ENCODE results near the gene PLBD1. TPM values are rescaled to one million over a fixed set of nuclear protein-coding genes. Genes with fewer than 3 reads are reported as not detected.

Gene PLBD1
- total RNA-seq, 4 donors from 2014 or later, result 26.5 to 64.1 (median 40.1) TPM

DNA sequence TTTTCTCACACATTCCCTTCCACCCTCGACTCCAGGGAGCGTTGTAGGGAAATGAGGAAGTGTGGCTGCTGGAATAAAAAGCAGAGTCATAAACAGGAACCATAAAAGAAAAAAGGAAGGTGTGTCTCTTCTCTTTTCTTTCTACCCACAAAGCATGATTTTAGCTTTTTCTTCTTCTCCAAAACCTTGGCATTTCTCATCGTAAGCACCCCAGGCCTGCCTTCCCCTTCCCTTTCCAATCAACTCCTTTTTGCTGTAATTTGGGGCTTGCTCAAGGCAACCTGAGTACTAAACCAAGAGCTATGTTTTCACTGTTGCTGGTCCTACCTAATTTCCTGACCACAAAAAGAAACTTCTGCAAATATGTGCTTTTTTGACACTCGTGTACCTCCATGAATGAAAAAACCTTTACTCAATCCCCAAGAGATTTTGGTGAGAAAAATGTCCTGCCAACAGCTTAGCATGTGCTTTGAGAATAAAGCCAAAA is 9.2 kb downstream of the PLBD1 start:
- TF ChIP-seq, protein P1, sequence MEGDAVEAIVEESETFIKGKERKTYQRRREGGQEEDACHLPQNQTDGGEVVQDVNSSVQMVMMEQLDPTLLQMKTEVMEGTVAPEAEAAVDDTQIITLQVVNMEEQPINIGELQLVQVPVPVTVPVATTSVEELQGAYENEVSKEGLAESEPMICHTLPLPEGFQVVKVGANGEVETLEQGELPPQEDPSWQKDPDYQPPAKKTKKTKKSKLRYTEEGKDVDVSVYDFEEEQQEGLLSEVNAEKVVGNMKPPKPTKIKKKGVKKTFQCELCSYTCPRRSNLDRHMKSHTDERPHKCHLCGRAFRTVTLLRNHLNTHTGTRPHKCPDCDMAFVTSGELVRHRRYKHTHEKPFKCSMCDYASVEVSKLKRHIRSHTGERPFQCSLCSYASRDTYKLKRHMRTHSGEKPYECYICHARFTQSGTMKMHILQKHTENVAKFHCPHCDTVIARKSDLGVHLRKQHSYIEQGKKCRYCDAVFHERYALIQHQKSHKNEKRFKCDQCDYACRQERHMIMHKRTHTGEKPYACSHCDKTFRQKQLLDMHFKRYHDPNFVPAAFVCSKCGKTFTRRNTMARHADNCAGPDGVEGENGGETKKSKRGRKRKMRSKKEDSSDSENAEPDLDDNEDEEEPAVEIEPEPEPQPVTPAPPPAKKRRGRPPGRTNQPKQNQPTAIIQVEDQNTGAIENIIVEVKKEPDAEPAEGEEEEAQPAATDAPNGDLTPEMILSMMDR (IDR thresholded peaks at IDR 0.05), result no peak
- no peak for TF ChIP-seq POLR2A (IDR thresholded peaks at IDR 0.05)
- no peak for DNase-seq (ENCODE audit: low spot score in 2 of 2)
- WGBS, 2 donors, result 56 to 67% methylated on average over 4 of the region's 4 CpGs
- H3K4me3 ChIP-seq (ENCODE audit: low read depth, poor library complexity, severe bottlenecking), result no peak overlapping the region
- intact Hi-C loops (cut with DNase I; ENCODE audit: low total_unique reads), result no loop called here

DNA sequence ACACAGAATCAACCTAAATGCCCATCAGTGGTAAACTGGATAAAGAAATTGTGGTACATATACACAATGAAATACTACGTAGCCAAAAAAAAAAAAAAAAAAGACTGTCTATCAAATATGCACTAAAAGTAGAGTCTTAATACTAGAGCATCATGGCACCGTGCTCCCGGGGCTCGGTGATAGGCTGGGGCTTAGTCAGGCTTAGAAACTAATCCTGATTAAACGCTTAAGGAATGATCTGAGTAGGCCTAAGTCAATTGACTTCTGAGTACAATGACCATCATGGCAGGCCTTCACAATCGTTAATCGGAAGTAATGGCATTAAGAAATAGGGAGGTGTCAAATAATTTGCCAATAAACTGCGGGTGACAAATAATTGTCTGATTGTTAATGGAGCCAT is 9.7 kb downstream of the PLBD1 start:
- DNase-seq (ENCODE audit: low spot score in 2 of 2), result no peak
- H3K4me3 ChIP-seq (ENCODE audit: low read depth, poor library complexity, severe bottlenecking), result no peak overlapping the region
- intact Hi-C loops (cut with DNase I; ENCODE audit: low total_unique reads), result no loop called here
- TF ChIP-seq, protein P1 (IDR thresholded peaks at IDR 0.05), result no peak
- TF ChIP-seq POLR2A (IDR thresholded peaks at IDR 0.05), result no peak
- WGBS, 2 donors, result 79 to 80% methylated on average over 8 of the region's 8 CpGs

DNA sequence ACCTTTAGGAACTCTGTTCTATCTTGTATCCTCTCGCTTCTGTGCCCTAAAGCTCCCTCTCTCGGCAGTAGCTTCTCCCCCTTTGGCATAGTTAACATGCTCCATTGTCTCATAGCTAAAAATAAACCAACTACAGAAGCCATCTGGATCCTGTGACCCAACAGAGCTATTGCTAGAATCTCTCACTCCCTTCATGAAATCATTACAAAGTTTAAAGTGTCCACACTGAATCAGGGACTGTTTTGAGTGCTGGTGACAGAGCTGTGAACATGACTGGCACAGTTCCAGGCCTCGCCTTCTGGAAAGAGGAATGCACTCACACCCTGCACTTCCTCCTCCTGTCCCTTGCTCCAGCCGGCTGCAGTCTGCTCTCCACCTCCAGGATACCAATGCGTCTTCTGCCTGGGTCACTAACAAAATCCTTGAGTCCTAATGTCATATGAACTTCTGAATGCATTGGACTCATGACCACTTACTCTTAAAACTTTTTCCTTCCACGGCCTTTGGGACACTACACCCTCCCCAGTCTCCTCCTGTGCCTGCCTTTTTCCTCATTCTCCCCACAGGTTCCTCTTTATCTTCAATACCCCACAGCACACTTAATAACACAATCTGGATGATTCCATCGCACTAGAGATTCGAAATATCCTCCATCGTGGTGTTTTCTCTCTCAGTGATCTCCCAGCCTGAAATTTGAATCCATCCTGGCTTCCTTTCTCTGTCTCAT is 13.2 kb downstream of the PLBD1 start:
- DNase-seq (ENCODE audit: low spot score in 2 of 2), result peak; percentile 83 to 95
- no peak overlapping the region for H3K4me3 ChIP-seq (ENCODE audit: low read depth, poor library complexity, severe bottlenecking)
- no peak for TF ChIP-seq POLR2A (IDR thresholded peaks at IDR 0.05)
- TF ChIP-seq, protein P1 (IDR thresholded peaks at IDR 0.05), result no peak
- WGBS, 2 donors, result 9 to 15% methylated on average over 9 of the region's 9 CpGs
- intact Hi-C loops (cut with DNase I; ENCODE audit: low total_unique reads), result no loop called here

DNA sequence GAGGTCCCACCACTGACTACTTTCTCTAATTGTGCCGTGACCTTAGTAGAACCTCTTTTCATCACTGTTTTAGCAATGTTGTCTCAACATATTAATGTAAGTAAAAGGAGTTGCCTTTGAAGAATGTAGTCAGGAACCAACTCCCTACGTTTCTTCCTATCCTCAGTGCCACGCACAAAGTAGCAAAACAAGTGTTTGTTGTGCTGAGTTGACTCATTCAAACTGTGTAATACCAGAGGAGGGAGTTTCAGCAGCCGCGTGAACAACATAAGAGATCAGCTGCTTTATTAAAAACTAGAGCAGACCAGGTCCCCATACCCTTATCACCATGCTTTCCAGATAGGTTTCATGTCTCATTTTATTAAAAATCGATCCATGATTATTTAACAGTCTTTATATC is 19.1 kb downstream of the PLBD1 start:
- intact Hi-C loops (cut with DNase I; ENCODE audit: low total_unique reads), result no loop called here
- H3K4me3 ChIP-seq (ENCODE audit: low read depth, poor library complexity, severe bottlenecking), result no peak overlapping the region
- no peak for DNase-seq (ENCODE audit: low spot score in 2 of 2)
- TF ChIP-seq, protein P1 (IDR thresholded peaks at IDR 0.05), result no peak
- TF ChIP-seq POLR2A (IDR thresholded peaks at IDR 0.05), result no peak
- WGBS, 2 donors, result 82 to 86% methylated on average over 6 of the region's 6 CpGs

DNA sequence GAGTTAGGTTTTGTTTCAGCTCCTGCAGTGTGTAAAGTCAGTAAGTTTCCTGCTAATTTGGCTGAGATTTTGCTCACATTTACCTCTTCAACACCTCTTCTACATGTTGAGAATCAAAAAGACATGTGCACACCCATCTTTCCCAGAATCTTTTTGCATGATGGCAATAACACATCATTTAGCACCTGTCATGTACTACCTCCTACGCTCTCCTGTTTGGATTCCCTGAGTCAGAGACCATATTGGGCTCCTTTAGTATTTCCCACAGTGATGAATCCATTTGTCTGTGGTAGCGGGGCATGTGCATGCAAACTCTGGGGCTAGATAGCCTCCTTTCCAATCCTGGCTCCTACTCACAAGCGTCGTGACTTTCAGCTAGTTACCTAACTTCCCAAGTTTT is 20.1 kb downstream of the PLBD1 start:
- no peak for DNase-seq (ENCODE audit: low spot score in 2 of 2)
- 92 to 93% methylated on average over 4 of the region's 4 CpGs for WGBS, 2 donors
- TF ChIP-seq, protein P1 (IDR thresholded peaks at IDR 0.05), result no peak
- TF ChIP-seq POLR2A (IDR thresholded peaks at IDR 0.05), result no peak
- H3K4me3 ChIP-seq (ENCODE audit: low read depth, poor library complexity, severe bottlenecking), result no peak overlapping the region
- intact Hi-C loops (cut with DNase I; ENCODE audit: low total_unique reads), result no loop called here
